ENCODE data around the gene ARL6IP1.
A peak's percentile ranks its signal among the peaks of the same experiment; 100 is the strongest.
"Not testable (repeated sequence)": the region's sequence is repeated elsewhere in the genome, so short reads cannot be mapped to it uniquely, and the experiment has no call there.

ARL6IP1 gene

DNA sequence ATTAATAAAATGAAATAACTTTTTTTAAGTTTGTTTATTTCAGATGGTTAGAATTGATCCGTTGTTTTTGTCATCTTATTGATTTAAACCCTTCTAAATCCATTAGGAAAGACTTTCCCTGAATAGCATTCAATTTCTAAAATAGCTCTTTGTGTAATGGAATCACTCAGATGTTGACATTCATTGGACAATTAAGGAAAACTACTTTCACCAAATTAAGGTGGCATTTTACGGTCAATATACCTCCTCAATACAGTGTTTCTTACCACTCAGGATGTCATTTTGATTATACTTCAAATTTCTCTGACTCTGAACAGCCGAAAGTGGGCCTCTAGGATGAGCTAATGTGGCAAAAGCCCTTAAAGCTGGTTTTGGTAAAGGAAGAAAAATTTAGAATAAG, 1.8 kb downstream of the ARL6IP1 start:
- DNase-seq (ENCODE audit: low read depth in 2 of 2), result no peak

DNA sequence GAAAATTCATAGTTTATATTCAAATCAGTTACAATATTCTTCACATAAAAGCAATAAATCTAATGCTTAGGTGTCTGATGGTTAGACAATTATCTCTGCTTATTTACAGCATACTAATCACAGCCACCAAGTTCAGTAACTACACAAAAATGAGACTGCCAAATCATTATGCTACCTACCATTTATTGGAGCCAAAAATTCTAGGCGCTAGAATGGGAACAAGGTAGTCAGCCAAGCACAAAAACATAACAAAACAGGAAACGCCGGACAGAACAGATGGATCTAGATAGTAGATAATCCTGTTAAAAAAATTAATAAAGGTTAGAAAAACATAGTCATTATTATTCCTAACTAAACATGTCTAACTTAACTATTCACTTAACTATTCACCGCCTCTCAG, 3.6 kb downstream of the ARL6IP1 start:
- DNase-seq (ENCODE audit: low read depth in 2 of 2), result no peak

DNA sequence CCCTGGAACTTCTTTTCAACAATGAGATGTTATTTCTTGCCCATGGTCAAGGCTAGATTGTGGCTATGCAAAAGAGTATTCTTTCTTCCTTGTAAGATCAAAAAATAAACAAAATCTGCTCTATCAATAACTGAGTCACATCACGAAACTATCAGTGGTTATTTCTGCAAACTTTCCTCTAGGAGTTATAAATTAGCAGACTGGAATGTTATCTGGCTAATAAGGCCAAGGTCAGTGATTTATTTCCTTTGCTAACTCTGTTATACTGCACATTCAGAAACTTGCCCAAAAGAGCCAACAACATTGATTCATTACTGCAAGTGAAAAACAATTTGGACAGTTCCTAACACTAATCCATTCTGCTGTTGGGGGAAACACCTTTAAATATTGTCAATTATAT, 5.0 kb downstream of the ARL6IP1 start:
- no peak for DNase-seq (ENCODE audit: low read depth in 2 of 2)

DNA sequence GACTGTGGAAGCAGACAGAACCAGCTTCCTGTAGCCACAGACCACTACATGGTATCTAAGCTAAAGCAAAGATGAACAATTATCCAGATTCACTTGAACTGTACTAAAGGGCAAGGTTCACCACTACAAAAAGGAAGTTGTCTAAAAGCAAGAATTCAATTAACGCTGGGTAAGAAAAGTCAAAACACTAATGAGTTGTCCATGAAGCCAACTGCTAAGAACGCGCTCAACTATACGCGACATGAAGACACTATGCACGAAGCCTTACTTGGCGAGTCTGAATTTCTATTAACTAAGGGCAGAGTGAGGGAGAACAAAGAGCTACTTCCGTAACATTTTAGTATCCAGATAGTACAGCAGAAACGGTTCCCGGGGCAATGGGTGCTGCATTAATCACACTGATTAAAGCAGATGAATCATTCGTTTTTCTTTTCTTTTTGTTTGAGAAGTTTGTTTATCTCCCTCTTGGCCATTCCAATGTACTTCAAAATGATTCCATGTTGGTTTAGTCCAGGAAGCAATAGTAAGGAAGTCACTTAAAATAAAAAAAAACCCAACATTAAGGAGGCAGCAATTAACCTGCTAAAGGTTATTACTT, 8.4 kb downstream of the ARL6IP1 start:
- DNase-seq (ENCODE audit: low read depth in 2 of 2), result no peak

DNA sequence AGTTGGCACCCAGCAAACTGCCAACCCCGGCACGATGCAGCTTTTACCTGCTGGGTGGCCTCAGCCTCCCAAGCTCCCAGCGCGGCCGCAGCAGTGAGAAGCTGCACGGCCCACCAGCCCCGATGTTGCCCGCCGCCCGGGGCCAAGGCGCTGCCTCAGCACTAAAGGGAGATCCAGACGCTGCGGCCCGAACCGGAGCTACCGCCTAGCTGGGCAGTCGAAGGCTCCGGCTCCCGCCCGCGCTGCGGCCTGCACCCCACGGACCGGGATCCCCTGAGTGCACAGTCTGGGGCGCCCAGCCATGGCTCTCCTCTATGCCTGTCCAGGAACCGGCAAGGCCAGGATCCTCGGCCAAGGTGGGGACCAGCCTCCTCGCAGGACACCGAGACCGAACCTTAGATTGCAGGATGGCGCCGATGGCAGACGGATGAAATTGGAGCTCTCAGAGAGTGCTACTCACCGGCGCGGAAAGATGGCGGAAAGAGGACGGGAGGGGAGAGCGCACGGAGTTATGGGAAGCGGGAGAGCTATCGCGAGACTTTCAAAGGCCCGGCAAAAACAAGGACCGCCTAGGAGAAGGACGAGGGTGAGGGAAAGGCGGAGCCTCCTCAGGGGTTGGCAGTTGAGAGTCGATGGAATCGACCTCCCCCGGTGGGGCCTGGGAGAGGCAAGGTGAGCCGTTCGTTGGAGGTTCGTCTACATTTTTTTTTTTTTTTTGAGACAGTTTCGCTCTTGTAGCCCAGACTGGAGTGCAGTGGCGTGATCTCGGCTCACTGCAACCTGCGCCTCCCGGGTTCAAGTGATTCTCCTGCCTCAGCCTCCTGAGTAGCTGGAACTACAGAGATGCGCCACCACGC, 11.3 kb downstream of the ARL6IP1 start, which contains the start of gene RPS15A:
Gene RPS15A, minus strand, starts transcription at position 485 of the 857 bp plus-strand sequence. CDS start 1,221 bp downstream, outside the sequence.
- DNase-seq (ENCODE audit: low read depth in 2 of 2), result peak; percentile 79 to 87

DNA sequence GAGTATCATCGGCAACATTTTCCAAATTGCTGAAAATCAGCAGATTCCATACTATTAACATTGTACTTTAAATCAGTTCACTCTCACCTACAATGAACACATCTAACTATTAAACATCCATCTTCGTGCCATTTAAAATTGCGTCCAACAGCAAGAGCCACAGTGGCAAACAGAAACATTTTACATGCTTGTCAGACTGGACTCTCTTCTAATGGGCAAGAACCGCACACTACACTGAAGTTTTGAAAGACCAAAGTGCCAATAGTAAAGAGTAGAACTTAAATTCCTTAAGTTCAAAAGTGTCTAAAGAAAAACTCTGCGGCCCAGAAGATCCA, 11.9 kb downstream of the ARL6IP1 start:
- DNase-seq (ENCODE audit: low read depth in 2 of 2), result no peak

DNA sequence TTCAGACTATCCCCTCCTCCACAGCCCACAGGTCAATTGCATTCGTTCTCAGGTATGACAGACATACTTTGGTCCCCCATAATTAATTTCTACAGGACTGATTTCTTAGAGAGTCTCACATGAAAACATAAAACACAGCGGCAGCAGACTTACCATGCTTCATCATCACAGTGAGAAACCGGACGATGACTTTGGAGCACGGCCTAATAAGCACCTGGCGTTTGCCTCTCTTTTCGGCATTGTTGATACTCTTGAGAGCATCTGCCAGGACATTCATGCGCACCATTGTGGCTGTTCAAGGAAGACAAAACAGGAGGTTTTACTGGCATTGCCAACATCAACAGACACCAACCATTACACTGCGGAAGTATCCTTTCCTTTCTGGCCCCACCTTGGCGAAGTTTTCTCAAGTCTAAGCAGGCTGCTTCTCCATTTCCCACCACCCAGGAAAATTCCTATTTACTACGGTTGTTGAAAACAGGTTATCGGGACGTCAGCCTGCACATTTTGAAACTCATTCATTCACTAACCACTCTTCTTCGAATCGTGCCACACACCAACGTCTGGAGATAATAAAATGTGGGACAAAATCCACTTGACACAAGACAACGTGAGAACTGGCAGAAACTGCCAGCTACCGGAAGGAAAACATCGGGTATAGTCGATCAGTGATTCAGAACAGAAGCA, 12.4 kb downstream of the ARL6IP1 start:
- DNase-seq (ENCODE audit: low read depth in 2 of 2), result no peak

DNA sequence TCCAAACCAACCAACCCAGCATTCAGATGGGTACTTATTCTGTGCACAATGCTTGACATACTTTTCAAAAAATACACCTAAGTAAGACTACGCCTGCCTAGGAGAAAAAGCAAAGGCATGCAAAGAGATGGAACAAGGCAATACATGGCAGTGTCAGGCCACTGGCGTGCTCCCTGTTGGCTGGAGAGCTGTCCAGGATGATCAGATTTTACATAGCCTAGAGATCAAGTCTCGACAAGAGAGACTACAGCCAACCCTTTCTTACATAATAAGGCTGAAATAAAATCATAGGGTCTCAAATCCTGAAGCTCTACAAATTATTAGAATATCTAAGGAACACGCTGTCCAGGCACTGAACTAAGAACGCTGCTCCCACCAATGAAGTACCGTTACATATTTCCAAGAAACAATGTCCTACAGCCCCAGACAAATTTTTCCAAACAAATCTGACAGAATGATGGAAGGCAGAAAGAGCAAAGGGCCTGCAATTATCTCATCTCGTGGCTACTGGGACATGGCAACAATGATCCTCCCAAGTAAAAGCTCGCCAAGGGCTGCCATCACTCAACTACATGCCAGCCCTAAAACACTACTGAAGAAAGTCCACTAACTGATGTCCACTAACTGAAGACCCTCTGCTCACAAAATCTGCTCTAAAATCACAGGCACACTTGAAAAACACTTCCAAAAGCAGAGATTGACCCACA, 16.3 kb downstream of the ARL6IP1 start:
- DNase-seq (ENCODE audit: low read depth in 2 of 2), result no peak

DNA sequence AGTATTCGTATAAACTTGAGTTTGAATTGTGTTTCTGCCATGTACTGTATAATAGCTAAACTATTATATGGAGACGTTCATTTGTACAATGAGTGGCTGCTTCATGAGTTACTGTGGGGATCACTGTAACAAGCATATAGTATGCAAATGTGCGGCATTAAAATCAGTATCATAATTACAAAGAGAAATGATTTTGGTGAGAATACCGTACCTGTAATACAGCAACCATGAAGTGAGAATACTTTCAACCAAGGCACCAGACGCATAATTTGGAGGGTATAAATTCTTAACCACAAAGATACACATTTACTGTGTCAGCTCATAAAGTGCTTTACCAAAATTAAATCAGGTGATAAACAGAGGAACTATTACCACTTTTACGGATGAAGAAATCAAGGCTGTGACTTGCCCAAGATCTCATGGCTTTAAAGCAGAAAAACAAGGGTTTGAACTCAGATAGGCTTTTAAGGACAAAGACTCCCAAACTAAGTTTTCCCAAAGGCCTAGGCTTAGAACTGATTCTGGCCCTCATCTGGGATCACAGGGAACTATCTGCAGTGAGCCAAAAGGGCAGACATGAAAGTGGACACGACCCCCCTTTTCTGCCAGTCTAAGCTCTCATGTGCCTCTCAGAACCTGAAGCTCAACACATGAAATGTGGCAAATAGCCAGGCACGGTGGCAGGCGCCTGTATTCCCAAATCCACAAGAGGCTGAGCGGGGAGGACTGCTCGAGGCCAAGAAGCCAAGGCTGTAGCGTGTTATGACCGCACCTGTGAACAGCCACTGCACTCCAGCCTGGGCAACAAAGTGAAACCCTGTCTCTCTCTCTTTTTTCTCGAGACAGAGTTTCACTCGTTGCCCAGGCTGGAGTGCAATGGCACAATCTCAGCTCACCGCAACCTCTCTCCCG, 17.7 kb downstream of the ARL6IP1 start:
- DNase-seq (ENCODE audit: low read depth in 2 of 2), result no peak

DNA sequence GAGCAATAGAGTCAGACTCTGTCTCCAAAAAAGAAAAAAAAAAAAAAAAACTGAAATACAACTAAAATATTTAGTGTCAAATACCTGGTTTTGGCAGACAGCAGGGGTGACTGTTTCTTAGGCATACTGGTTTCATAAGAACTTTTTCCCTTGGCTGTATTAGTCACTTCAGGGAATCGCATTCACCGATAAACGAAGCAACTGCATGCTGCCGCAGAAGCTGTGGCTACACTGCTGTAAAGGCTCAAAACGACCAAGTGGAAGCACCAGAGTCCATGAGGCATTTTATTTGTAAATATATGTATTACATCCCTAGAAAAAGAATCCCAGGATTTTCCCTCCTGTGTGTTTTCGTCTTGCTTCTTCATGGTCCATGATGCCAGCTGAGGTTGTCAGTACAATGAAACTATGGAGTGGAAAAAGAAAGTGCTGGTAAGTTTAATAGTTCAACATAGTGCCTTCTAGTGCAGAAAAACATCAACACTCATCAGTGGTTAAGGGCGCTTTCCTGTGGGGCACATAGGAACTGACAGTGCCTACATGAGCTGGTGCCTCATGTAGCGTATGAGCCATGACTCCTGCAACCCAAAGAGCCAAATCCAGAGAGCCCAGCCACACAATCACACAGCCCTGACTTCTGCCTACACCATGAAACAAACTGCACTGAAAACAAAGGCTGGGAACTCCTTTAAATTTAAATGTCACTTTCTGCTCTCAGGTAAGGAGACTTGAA, 18.5 kb downstream of the ARL6IP1 start:
- DNase-seq (ENCODE audit: low read depth in 2 of 2), result no peak

DNA sequence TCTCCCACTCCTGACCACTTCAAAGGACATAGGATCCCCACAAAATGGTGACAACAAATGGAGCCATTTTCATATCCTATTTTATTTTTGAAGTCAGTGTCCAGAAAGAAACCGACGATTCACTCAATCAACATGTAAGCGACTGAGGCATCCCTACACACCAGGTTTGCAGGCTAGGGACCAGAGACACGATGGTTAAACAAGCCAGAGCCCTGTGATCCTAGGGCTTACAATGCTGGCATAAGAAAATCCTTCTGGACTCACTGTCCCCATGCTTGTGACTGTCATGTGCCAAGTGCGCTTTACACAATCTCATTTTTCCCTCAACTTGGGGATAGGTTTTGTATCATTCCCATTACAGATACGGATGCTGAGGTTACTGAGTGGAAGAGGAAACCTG, 20.1 kb downstream of the ARL6IP1 start:
- DNase-seq (ENCODE audit: low read depth in 2 of 2), result not testable (repeated sequence)

DNA sequence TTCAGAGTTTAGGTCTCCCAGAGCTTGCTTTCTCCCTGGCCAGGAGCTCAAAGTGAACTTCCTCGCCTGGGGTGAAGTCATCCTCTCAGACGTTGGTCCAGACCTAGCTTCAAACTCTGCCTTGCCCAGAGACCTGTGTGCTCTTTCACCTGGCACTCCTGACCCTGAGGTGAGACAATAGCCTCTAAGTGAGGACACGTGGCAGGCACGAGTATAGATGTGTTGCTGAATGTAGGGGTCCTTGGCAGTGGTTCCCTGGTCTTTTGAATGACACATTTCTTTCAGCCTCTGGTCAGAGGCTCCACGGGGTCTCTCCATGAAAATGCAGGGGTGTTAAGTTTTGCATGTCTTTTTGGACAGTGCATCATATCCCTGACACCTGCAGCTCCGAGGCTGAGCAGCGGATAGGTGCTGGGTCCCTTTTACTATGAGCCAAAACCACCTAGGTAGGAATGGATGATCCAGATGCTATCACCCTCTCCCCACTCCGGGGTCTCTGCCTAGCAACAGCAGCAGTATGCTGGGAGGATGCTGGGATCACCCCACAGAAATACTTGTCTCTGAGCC, 20.8 kb downstream of the ARL6IP1 start:
- not testable (repeated sequence) for DNase-seq (ENCODE audit: low read depth in 2 of 2)

DNA sequence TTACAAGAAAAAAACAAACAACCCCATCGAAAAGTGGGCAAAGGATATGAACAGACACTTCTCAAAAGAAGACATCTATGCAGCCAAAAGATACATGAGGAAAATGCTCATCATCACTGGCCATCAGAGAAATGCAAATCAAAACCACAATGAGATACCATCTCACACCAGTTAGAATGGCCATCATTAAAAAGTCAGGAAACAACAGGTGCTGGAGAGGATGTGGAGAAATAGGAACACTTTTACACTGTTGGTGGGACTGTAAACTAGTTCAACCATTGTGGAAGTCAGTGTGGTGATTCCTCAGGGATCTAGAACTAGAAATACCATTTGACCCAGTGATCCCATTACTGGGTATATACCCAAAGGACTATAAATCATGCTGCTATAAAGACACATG, 23.7 kb downstream of the ARL6IP1 start:
- DNase-seq (ENCODE audit: low read depth in 2 of 2), result not testable (repeated sequence)

DNA sequence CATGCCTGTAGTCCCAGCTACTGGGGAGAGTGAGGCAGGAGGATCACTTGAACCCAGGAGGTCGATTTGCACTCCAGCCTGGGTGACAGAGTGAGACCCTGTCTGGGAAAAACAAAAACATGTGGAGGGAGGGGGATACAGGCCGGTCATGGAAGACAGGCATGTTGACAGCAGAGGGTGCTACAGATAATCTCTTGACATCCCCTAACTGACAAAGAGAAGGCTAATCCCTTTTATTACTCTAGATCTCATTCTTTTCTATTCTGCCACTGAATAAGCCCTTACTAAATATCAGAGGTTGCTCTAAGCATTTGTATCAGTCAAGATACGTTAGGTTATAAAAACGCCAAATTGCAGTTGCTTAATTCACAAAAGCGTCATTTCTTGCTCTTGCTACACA, 25.0 kb downstream of the ARL6IP1 start:
- DNase-seq (ENCODE audit: low read depth in 2 of 2), result not testable (repeated sequence)

DNA sequence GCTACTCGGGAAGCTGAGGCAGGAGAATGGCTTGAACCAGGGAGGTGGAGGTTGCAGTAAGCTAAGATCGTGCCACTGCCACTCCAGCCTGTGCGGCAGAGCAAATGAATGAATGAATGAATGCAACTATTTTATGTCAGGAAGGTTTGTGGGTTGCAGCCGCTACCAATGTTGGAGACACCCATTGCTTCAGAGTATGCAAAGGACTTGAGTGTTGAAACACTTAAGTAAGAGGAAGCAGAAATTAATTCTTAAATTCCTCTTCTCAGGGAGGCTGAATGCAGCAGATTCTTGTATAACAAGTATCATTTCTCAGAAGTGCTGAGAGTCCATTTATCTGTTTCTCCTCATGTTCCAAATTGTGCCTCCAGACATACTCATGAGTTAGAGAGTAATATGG, 26.7 kb downstream of the ARL6IP1 start:
- DNase-seq (ENCODE audit: low read depth in 2 of 2), result not testable (repeated sequence)

DNA sequence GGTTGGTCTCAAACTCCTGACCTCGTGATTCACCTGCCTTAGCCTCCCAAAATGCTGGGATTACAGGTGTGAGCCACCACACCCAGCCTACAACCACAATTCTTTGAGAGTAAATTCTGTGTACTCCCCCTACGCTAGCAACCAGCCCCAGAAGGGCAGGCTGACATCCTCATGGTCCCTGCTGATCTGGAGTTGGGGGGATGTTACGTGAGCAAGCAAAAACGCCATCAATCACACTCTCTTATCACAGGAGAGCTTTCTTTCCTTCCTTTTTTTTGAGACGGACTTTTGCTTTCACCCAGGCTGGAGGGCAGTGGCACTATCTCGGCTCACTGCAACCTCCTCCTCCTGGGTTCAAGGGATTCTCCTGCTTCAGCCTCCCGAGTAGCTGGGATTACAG, 29.2 kb downstream of the ARL6IP1 start:
- DNase-seq (ENCODE audit: low read depth in 2 of 2), result not testable (repeated sequence)

DNA sequence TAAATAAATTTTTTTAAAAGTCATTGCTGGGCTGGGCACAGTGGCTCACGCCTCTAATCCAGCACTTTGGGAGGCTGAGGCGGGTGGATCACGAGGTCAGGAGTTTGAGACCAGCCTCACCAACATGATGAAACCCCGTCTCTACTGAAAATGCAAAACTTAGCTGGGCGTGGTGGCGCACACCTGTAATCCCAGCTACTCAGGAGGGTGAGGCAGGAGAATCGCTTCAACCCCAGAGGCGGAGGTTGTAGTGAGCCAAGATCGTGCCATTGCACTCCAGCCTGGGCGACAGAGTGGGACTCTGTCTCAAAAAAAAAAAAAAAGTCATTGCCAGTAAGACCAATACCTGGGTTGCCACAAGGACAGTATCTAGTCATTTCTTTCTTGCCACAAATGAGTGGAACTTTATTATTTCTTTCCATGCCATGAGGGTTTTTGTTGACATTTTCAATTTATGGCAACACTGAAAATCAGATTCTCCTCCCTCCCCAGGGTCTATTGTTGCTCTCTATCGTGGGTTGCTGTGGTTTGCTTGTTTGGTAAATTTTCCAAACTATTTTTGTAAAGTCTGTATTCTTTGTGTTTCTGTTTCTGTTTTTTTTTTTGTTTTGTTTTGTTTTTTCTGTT, 30.9 kb downstream of the ARL6IP1 start:
- DNase-seq (ENCODE audit: low read depth in 2 of 2), result not testable (repeated sequence)

DNA sequence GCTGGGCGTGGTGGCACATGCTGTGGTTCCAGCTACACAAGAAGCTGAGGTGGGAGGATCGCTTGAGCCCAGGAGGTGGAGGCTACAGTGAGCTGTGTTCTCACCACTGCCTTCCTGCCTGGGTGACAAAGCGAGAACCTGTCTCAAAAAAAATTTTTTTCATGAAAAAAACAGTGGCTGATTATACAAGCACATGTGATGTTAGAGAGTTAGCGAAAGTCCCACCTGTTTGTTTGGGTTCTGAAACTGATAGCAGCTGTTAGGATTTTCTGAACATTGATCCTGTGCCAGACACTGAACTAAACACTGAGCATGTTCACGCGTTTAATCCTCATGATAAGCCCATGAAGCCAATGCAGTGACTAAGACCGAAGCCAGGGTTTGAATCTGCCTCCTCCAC, 34.1 kb downstream of the ARL6IP1 start:
- not testable (repeated sequence) for DNase-seq (ENCODE audit: low read depth in 2 of 2)

DNA sequence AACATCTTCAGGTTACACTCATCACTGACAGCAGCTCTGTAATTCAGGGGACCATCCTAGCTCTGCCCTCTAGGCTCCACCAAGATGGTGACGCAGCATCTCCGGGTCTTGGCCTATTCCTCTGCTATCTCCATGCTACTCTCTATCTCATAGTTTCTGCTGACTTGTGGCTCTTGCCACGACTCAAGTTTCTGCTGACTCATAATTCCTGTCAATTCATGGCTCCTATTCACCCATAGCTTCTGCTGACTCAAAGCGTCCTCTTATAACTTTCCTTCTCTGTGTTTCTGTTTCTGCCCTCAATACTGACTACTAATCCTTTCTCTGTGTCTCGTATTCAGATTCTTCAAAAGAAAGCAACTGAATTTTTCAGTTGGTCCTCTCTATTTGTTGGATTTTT, 38.6 kb downstream of the ARL6IP1 start:
- DNase-seq (ENCODE audit: low read depth in 2 of 2), result not testable (repeated sequence)

All from activated CD8-positive, alpha-beta memory T cell treated with anti-CD3 and anti-CD28 coated beads for 4 hours (primary cell).